ENCODE results near the gene ACSS3.

DNA sequence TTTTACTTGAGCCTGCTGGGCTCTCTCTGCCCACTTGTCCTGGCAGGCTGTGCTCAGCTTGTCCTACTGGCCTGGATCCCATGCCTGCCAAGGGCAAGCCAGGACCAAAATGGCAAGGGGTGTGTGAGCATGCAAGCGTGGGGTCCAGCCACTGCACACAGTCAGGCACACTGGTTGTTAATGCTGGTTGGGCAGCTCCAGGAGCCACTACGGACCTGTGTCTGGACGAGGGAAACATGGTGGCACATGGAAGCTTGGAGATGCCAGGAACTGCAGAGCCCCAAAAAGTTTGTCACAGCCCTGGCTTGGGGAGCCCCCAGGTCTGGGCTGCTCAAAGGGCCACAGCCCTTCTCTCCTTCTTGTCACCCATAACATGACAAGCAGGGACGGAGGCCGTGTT lies 83.8 kb downstream of the ACSS3 start:
- TF ChIP-seq HOXA7 (CRISPR knock-in tag; IDR thresholded peaks at IDR 0.05; ENCODE audit: borderline replicate concordance) (no peak), ZNF654 (tag by site-specific recombination; IDR thresholded peaks at IDR 0.05; ENCODE audit: low read depth) (no peak), ZNF16 (tag by site-specific recombination; IDR thresholded peaks at IDR 0.05; ENCODE audit: low read depth) (no peak), ZNF776 (tag by site-specific recombination; IDR thresholded peaks at IDR 0.05; ENCODE audit: borderline replicate concordance) (no peak)
- TF ChIP-seq, protein P1, sequence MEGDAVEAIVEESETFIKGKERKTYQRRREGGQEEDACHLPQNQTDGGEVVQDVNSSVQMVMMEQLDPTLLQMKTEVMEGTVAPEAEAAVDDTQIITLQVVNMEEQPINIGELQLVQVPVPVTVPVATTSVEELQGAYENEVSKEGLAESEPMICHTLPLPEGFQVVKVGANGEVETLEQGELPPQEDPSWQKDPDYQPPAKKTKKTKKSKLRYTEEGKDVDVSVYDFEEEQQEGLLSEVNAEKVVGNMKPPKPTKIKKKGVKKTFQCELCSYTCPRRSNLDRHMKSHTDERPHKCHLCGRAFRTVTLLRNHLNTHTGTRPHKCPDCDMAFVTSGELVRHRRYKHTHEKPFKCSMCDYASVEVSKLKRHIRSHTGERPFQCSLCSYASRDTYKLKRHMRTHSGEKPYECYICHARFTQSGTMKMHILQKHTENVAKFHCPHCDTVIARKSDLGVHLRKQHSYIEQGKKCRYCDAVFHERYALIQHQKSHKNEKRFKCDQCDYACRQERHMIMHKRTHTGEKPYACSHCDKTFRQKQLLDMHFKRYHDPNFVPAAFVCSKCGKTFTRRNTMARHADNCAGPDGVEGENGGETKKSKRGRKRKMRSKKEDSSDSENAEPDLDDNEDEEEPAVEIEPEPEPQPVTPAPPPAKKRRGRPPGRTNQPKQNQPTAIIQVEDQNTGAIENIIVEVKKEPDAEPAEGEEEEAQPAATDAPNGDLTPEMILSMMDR (tag by site-specific recombination; IDR thresholded peaks at IDR 0.05) = no peak
- TF ChIP-seq, protein P2, sequence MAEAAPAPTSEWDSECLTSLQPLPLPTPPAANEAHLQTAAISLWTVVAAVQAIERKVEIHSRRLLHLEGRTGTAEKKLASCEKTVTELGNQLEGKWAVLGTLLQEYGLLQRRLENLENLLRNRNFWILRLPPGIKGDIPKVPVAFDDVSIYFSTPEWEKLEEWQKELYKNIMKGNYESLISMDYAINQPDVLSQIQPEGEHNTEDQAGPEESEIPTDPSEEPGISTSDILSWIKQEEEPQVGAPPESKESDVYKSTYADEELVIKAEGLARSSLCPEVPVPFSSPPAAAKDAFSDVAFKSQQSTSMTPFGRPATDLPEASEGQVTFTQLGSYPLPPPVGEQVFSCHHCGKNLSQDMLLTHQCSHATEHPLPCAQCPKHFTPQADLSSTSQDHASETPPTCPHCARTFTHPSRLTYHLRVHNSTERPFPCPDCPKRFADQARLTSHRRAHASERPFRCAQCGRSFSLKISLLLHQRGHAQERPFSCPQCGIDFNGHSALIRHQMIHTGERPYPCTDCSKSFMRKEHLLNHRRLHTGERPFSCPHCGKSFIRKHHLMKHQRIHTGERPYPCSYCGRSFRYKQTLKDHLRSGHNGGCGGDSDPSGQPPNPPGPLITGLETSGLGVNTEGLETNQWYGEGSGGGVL (tag by site-specific recombination; IDR thresholded peaks at IDR 0.05) = no peak
